BE2C (cell line): ENCODE results near the gene YBEY.

Experiments used
- DNase-seq: peaks from one replicate; pipeline ENCODE4 v3.0.0-alpha.2; 2020
- H3K27me3 ChIP-seq: fragments of 250-450 bp; sonication (Bioruptor Pico); 2 replicates; pipeline ENCODE4 v1.5.1; 2020; ENCODE audit warnings: mild to moderate bottlenecking
- H3K36me3 ChIP-seq: fragments of 250-450 bp; sonication (Bioruptor Pico); 2 replicates; pipeline ENCODE4 v1.5.1; 2020; ENCODE audit warnings: mild to moderate bottlenecking
- H3K4me1 ChIP-seq: fragments of 250-450 bp; sonication (Bioruptor Pico); 2 replicates; pipeline ENCODE4 v1.5.1; 2020
- H3K4me3 ChIP-seq: 2 replicates; pipeline ENCODE4 v1.5.1; 2011; ENCODE audit warnings: low read depth, low read length
- H3K9me3 ChIP-seq: fragments of 250-450 bp; sonication (Bioruptor Pico); 2 replicates; pipeline ENCODE4 v1.5.1; 2020
- TF ChIP-seq, protein P1 (sequence below): IDR thresholded peaks from 2 replicates; pipeline ENCODE4 v1.5.1; 2012; ENCODE audit warnings: mild to moderate bottlenecking, low read depth, low read length

YBEY gene

GRCh38 chr21:46284733-46285132 is 1.4 kb upstream of the YBEY start:
- Histone ChIP-seq H3K4me1 (peaks cover 8% of the 10 kb centered on the region), H3K36me3 (peaks cover 40% of the 10 kb centered on the region), H3K4me3 (peak overlapping the region; percentile 83), H3K9me3 (no peaks in the 10 kb centered on the region), H3K27me3 (no peaks in the 10 kb centered on the region)
- TF ChIP-seq, protein P1, sequence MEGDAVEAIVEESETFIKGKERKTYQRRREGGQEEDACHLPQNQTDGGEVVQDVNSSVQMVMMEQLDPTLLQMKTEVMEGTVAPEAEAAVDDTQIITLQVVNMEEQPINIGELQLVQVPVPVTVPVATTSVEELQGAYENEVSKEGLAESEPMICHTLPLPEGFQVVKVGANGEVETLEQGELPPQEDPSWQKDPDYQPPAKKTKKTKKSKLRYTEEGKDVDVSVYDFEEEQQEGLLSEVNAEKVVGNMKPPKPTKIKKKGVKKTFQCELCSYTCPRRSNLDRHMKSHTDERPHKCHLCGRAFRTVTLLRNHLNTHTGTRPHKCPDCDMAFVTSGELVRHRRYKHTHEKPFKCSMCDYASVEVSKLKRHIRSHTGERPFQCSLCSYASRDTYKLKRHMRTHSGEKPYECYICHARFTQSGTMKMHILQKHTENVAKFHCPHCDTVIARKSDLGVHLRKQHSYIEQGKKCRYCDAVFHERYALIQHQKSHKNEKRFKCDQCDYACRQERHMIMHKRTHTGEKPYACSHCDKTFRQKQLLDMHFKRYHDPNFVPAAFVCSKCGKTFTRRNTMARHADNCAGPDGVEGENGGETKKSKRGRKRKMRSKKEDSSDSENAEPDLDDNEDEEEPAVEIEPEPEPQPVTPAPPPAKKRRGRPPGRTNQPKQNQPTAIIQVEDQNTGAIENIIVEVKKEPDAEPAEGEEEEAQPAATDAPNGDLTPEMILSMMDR = no peak
- no peak for DNase-seq

DNA sequence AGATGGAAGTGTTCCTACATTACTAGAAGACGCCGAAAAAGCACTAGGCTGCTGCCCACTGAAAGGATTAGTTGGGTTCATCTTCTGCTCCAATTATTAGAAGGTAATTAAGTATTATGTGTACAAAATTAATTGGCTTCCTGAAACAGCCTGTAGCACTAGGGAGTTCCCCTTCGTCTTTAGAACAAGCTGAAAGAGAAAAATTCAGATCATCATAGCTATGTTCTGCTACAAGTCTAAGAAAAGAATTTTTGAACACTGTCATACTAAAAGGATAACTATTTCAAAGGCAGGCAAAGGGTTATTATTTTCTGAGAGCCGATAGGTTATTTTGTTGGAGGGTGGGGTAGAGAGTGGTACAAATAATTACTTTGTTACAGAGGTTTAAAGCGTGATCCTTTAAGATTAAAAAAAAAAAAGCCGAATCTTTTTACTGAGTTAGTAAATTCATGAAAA is 908 bp upstream of the YBEY start, which contains the start of gene MCM3AP:
Gene MCM3AP (minus strand): TSS at position 406 of the 456 bp plus-strand sequence. CDS start 325 bp downstream, at position 81.
- Histone ChIP-seq H3K27me3 (no peaks in the 10 kb centered on the region), H3K4me1 (peaks cover 8% of the 10 kb centered on the region)
- TF ChIP-seq, protein P1 = no peak

GRCh38 chr21:46286648-46287002 is 483 bp downstream of the YBEY start:
- peaks cover 8% of the 10 kb centered on the region for H3K4me1 ChIP-seq

More for the DNA sequence above, 908 bp upstream of the YBEY start, which contains the start of gene MCM3AP:
- DNase-seq = no peak
- peaks cover 35% of the 10 kb centered on the region for H3K36me3 ChIP-seq
- H3K4me3 ChIP-seq = peak within 1 kb of the TSS; percentile 83
- H3K9me3 ChIP-seq = no peaks in the 10 kb centered on the region

GRCh38 chr21:46287541-46287940 is 1.4 kb downstream of the YBEY start:
- Histone ChIP-seq H3K4me1 (peaks cover 8% of the 10 kb centered on the region), H3K4me3 (peak overlapping the region; percentile 83; the same call in 1 of the 2 replicates), H3K9me3 (no peaks in the 10 kb centered on the region), H3K27me3 (no peaks in the 10 kb centered on the region), H3K36me3 (peaks cover 27% of the 10 kb centered on the region)
- TF ChIP-seq, protein P1 = no peak
- no peak for DNase-seq

More at GRCh38 chr21:46286648-46287002, 483 bp downstream of the YBEY start:
- Histone ChIP-seq H3K27me3 (no peaks in the 10 kb centered on the region), H3K36me3 (peaks cover 30% of the 10 kb centered on the region), H3K9me3 (no peaks in the 10 kb centered on the region), H3K4me3 (peak overlapping the region; percentile 83)
- TF ChIP-seq, protein P1 = no peak
- DNase-seq = no peak

DNA sequence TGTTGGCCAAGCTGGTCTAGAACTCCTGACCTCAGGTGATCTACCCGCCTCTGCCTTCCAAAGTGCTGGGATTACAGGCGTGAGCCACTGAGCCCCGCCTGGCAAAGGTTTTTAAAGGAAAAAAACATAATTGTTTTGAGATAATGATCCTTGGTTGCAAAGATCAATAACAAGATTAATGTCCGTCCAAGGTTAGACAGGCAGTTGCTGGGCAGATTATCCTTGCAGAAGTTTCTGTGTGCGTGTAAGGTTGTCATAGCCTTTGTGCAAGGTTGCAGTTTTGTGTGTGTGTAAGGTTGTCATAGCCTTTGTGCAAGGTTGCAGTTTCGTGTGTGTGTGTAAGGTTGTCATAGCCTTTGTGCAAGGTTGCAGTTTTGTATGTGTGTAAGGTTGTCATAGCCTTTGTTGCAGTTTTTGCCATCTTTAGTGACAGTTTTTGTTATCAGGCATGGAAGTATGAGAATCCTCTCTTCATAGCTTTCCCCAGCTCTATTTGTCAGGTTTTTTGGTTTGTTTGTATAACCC is 3.6 kb downstream of the YBEY start:
- no peaks in the 10 kb centered on the region for H3K9me3 ChIP-seq
- TF ChIP-seq, protein P1 = no peak
- H3K4me3 ChIP-seq = no peak overlapping the region
- peaks cover 4% of the 10 kb centered on the region; the same call in 1 of the 2 replicates for H3K4me1 ChIP-seq
- no peaks in the 10 kb centered on the region for H3K27me3 ChIP-seq
- DNase-seq = no peak
- peaks cover 11% of the 10 kb centered on the region; the same call in 1 of the 2 replicates for H3K36me3 ChIP-seq

DNA sequence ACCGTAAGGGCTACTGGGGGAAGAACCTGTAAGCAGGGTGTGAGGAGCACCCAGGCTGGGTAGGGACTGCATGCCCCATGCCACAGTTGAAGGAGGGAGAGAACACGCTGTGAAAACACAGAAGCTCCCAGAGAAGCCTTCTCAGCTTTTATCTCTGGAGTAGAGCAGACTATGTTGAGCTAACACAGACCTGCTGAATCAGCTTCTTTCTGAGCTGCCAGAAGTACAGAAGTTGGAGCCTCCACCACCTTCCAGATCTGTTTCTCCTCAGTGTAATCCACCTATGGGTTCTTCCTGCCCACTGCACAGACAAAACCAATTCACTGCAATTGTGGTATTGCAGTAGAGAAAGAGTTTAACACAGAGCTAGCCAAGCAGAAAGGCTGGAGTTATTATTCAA is 5.4 kb downstream of the YBEY start:
- H3K4me3 ChIP-seq = no peak overlapping the region
- TF ChIP-seq, protein P1 = no peak
- H3K27me3 ChIP-seq = no peaks in the 10 kb centered on the region
- peaks cover 11% of the 10 kb centered on the region; the same call in 1 of the 2 replicates for H3K36me3 ChIP-seq
- no peaks in the 10 kb centered on the region for H3K4me1 ChIP-seq
- DNase-seq = no peak
- no peaks in the 10 kb centered on the region for H3K9me3 ChIP-seq
